VCaP (cell line): Measurements from ENCODE around the gene EFNB1.
A peak's percentile ranks its signal among the peaks of the same experiment; 100 is the strongest.
"Not testable (repeated sequence)": the region's sequence is repeated elsewhere in the genome, so short reads cannot be mapped to it uniquely, and the experiment has no call there.

ENCODE experiments used
- H3K27ac ChIP-seq: fragments of 450-650 bp; 2 replicates; pipeline ENCODE4 v1.5.1; 2017
- TF ChIP-seq, protein P1 (sequence below): fragments of 450-650 bp; conservative IDR thresholded peaks from 2 replicates; pipeline ENCODE4 v1.5.1; 2017; ENCODE audit warnings: mild to moderate bottlenecking, moderate library complexity

EFNB1 gene

DNA sequence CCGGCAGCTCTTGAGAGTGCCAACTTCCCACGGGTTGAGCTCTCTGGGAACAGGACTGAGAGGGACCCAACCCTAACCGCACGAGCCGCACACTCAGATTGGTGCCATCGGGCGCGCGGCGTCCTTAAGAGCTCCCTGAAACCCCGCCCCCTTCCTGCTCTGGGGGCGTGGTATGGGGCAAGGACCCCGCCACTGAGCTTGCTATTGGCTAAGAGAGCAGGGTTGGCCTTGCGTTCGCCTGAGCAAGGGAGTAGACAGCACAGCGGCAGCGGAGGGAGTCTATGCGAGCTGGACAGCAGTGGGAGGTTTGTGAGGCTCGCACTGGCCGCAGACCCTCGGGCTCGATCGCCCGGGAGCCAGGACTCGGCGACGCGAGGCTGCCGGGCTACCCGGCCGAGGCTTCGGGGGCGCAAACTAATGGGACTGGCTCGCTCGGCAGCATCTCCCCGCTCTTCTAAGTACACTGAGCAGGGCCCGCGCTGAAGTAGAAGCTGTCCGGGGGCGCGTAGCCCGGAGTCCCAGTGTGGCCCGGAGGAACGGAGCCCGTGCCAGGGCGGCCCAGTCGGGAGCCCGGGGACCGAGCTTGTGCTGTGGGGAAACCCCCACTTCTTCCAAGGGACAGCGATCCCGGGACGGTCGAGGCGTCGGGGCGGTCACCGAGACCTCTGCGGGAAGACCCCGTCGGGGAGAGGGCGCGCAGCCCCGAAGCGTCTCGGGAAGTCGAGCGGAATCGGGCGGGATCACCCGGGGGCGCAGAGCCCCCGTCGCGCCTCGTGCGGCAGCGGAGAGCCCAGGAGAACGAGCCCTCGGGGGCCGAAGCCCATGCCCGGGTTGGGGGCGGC is at the start of gene EFNB1:
TSS of gene EFNB1 (plus strand) at position 282 of the 842 bp plus-strand sequence. CDS start 756 bp downstream, outside the sequence.
- peak within 1 kb of the TSS; percentile 55 for H3K27ac ChIP-seq

DNA sequence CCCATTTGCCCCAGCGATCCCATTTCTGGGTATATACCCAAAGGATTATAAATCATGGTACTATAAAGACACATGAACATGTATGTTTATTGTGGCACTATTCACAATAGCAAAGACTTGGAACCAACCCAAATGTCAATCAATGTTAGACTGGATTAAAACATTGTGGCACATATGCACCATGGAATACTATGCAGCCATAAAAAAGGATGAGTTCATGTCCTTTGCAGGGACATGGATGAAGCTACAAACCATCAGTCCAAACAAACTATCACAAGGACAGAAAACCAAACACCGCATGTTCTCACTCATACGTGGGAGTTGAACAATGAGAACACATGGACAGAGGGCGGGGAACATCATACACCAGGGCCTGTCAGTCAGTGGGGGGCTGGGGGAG is 47.5 kb upstream of the EFNB1 start:
- H3K27ac ChIP-seq = not testable (repeated sequence)

More for the DNA sequence above, at the start of gene EFNB1:
- TF ChIP-seq, protein P1, sequence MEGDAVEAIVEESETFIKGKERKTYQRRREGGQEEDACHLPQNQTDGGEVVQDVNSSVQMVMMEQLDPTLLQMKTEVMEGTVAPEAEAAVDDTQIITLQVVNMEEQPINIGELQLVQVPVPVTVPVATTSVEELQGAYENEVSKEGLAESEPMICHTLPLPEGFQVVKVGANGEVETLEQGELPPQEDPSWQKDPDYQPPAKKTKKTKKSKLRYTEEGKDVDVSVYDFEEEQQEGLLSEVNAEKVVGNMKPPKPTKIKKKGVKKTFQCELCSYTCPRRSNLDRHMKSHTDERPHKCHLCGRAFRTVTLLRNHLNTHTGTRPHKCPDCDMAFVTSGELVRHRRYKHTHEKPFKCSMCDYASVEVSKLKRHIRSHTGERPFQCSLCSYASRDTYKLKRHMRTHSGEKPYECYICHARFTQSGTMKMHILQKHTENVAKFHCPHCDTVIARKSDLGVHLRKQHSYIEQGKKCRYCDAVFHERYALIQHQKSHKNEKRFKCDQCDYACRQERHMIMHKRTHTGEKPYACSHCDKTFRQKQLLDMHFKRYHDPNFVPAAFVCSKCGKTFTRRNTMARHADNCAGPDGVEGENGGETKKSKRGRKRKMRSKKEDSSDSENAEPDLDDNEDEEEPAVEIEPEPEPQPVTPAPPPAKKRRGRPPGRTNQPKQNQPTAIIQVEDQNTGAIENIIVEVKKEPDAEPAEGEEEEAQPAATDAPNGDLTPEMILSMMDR = no peak

DNA sequence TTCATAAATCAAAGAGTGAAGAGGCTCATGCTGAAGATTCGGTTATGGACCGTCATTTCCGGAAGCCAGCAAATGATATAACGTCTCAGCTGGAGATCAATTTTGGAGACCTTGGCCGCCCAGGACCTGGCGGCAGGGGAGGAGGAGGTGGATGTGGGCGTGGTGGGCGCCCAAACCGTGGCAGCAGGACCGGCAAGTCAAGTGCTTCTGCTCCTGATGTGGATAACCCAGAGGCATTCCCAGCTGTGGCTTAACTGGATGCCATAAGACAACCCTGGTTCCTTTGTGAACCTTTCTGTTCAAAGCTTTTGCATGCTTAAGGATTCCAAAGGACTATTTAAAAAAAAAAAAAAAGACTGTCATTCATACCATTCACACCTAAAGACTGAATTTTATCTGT is 44.0 kb upstream of the EFNB1 start:
- TF ChIP-seq, protein P1 = no peak

DNA sequence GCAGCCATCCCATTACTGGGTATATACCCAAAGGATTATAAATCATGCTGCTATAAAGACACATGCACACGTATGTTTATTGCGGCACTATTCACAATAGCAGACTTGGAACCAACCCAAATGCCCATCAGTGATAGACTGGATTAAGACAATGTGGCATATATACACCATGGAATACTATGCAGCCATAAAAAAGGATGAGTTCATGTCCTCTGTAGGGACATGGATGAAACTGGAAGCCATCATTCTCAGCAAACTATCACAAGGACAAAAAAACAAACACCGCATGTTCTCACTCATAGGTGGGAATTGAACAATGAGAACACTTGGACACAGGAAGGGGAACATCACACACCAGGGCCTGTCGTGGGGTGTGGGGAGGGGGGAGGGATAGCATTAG is 42.2 kb upstream of the EFNB1 start:
- not testable (repeated sequence) for H3K27ac ChIP-seq

More for the DNA sequence above, 44.0 kb upstream of the EFNB1 start:
- H3K27ac ChIP-seq = no peak overlapping the region

DNA sequence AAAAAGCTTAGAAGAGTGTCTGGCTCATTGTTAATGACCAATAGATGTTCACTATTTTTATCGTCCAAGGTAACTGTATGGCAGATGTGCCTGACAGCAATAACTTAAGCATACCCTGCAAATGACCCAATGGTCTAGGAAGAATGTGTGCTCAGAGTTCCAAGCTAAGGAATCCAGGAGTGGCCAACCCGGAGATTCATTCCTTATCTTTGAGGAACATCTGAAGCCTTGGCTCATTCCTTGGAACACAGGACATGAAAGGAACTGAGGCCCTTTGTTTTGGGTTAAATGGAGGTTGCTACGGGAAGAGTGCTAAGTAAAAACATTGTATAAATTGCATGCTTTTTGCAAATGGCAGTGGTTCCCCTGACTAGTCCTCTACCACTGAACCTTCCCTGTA is 38.9 kb upstream of the EFNB1 start:
- TF ChIP-seq, protein P1 = no peak
- no peak overlapping the region for H3K27ac ChIP-seq

DNA sequence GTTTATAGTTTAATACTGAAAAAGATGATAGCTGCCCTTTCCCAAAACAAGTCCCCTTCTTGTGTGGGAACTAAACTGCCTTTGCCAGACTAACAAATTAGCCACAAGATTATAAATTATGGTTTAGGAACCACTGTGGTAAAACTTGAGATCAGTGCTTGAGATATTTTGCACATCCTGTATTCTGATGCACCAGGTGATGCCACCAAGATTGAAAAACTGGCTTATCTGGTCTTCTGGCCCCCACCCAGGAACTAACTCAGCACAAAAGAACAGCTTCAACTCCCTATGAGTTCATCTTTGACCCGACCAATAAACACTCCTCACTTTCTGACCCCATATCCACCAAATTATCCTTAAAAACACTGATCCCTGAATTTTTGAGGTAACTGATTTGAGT is 36.7 kb upstream of the EFNB1 start:
- TF ChIP-seq, protein P1 = no peak
- H3K27ac ChIP-seq = no peak overlapping the region

DNA sequence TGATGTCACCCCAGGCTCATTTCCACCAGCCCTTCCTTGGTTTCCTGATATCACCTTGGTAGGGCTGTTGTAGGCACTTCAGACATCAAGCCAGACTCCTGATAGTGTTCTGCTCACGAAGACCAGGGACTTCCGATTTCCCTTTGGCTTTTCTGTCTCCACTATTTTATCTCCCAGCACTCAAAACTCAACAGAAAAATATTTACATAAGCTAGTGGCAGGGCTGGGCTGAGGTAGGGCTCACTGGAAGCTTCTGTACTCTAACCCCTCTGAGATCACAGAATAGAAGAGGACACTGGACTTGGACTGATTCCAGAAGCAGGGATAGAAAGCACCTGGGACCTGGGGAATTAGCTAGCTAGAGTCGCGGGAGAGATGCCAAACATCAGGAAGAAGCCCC is 34.4 kb upstream of the EFNB1 start:
- TF ChIP-seq, protein P1 = no peak
- H3K27ac ChIP-seq = no peak overlapping the region

DNA sequence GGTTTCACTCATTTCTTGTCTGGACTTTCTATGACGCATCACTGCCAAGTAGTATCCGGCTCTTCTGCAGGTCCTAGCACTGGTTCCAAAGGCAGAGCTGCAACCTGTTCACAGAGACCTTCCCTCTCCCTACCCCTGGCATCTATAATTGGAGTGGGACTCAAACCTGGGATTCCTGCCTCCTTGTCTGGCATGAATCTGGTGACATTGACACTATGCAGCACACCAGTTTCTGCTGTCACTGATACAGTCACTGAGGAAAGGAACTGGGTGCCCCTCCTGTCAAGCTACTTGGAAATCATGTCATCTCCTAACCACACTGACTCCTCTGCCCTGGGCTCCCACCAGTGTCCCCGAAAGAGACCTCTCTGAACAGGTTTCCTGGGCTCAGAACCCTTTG is 33.1 kb upstream of the EFNB1 start:
- no peak overlapping the region for H3K27ac ChIP-seq
- TF ChIP-seq, protein P1 = no peak

DNA sequence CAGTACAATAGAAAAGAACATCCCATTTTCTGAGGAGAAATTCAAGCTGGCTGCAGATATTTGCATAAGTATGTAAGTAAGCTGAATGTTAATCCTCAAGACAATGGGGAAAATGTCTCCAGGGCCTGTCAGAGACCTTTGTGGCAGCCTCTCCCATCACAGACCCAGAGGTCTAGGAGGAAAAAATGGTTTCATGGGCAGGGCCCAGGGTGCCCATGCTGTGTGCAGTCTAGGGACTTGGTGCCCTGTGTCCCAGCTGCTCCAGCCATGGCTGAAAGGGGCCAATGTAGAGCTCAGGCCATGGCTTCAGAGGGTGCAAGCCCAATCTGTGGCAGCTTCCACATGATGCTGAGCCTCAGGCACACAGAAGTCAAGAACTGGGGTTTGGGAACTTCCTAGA is 30.4 kb upstream of the EFNB1 start:
- not testable (repeated sequence) for H3K27ac ChIP-seq
